Activated CD4-positive, alpha-beta memory T cell treated with anti-CD3 and anti-CD28 coated beads for 36 hours (primary cell): ENCODE data around the gene CEP83. TPM values are rescaled to one million over a fixed set of nuclear protein-coding genes. Genes with fewer than 3 reads are reported as not detected.

Experiments
- CTCF ChIA-PET: fragments of 350-600 bp; sonication (Branson Sonifier 250); formaldehyde crosslinking; loops from one replicate; lab custom pipeline; 2021; ENCODE audit warnings: antibody characterized with exemption, inconsistent platforms; lab: Charles Lee
- POLR2A ChIA-PET: fragments of 350-600 bp; sonication (Branson Sonifier 250); formaldehyde crosslinking; loops from one replicate; lab custom pipeline; 2021; ENCODE audit warnings: antibody characterized with exemption; lab: Charles Lee
- DNase-seq: peaks from one replicate; pipeline ENCODE4 v3.0.0-alpha.2; 2020
- H3K27ac Mint-ChIP-seq: one replicate; pipeline ENCODE4 v1.8.0; 2021; ENCODE audit warnings: mixed read lengths
- H3K27me3 Mint-ChIP-seq: one replicate; pipeline ENCODE4 v1.8.0; 2021; ENCODE audit warnings: mixed read lengths
- H3K36me3 Mint-ChIP-seq: one replicate; pipeline ENCODE4 v1.8.0; 2021; ENCODE audit warnings: mixed read lengths
- H3K4me1 Mint-ChIP-seq: one replicate; pipeline ENCODE4 v1.8.0; 2021; ENCODE audit warnings: low read depth, mixed read lengths
- H3K4me3 Mint-ChIP-seq: one replicate; pipeline ENCODE4 v1.8.0; 2021; ENCODE audit warnings: mild to moderate bottlenecking, mixed read lengths
- H3K9me3 Mint-ChIP-seq: one replicate; pipeline ENCODE4 v1.8.0; 2021; ENCODE audit warnings: mixed read lengths
- intact Hi-C: fragments of 100-400 bp; cut with micrococcal nuclease; formaldehyde crosslinking; loops from one replicate; pipeline ENCODE4 v1.15.1; 2023
- total RNA-seq, 2 experiments: library from RNA; stranded (reverse); gene quantifications; one replicate each; pipeline ENCODE4 v1.2.3, GENCODE V29; 2021

Gene CEP83
- total RNA-seq, 2 experiments from 2014 or later = 23.4 TPM

DNA sequence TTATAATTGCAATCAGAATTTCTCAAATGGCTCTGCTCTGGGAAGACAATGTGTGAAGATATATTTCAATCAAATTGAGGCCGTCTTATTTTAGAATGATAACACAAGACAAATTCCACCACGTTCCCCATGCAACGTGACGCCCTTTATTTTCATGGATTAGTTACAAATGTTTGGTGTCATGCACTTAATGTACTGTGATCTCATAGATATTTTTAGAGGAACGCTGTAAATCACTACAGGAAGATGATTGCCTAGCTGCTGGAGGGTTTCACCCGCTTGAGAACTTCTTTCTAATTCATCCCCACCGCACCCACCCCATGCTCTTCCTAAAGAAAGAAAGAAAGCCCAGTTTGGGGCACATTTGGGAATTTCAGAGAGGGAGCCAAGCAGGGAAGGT is 194.1 kb downstream of the CEP83 start:
- no peaks in the 10 kb centered on the region for H3K27me3 Mint-ChIP-seq
- ChIA-PET POLR2A (no interaction called here), CTCF (interaction anchor here (0.7 kb wide), 1 partner anchor 117 kb away, joined by 3 read pairs; no protein-coding TSS in a partner anchor)
- H3K4me3 Mint-ChIP-seq = no peak overlapping the region
- DNase-seq = no peak
- H3K36me3 Mint-ChIP-seq = peaks cover 23% of the 10 kb centered on the region
- no peaks in the 10 kb centered on the region for H3K9me3 Mint-ChIP-seq
- intact Hi-C loops = loop anchor here (10.0 kb wide), 1 partner anchor 821 kb away; the partner anchor contains the start of gene UBE2N
- H3K4me1 Mint-ChIP-seq = peaks cover 57% of the 10 kb centered on the region
- no peak overlapping the region for H3K27ac Mint-ChIP-seq

DNA sequence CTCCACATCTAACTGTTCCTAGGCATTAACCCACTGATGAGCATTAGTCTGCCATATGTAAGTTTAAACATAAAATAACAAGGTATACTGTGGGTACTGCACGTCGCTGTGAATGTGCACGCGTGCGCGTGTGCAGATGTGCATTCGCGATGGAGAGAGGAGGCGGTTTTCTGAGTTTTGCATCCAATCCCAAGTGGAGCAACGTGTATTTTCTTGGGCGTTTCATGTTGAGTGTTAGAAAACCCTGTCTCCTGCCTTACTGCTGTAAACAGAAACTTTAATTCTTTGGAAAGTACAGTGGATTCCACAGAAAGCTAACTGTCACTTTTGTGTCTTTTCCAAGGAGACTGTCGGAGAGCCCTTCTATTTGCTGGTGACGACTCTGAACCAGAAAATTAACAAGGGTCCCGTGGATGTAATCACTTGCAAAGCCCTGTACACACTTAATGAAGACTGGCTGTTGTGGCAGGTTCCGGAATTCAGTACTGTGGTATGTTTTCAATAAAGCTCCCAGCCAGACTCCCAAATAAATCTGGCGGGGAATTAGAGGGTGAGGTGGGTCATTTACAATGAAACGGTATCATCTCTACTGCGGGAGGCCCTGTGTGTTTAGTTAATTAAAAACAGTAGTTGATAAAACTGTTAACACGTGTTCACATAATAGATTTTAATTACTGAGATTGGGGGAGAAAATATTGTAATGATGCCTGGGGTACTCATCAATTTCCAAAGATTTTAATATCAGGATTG is 194.8 kb downstream of the CEP83 start:
- no peaks in the 10 kb centered on the region for H3K27me3 Mint-ChIP-seq
- CTCF ChIA-PET = no interaction called here

DNA sequence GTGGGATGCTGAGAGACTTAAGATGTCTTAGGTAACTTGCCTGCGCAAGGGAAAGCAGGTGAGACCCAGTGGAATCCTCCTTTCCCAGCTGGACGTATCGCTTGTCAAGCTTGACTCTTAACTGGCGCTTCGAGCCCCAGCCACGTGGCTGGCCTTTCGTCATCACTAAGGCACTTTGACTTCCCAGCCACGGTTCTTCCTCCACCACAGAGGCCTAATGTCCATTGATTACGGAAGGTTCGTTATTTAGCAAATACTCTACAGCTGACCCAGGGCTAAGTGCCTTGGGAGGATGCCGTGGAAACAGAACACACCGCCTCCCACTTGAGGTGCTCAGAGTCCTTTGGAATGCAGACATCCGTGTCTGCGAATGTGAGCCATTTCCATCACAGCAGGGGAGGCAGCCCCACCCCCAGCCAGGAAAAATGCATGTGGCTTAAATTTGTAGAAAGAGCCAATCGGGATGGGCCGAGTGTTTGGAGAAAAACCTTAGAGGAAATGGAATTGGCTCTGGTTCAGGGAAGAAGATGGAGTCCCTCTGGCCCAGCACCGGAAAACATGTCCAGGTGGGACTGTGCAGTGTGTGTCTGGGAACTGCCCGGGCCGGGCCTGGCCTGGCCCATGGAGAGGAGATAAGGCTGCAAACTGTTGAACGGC is 195.6 kb downstream of the CEP83 start:
- intact Hi-C loops = loop anchor here (2.0 to 10.0 kb wide), 6 partner anchors 19 to 819 kb away; partner anchors contain the start of gene UBE2N
- Mint-ChIP-seq H3K9me3 (no peaks in the 10 kb centered on the region), H3K4me3 (no peak overlapping the region), H3K36me3 (peaks cover 23% of the 10 kb centered on the region), H3K27me3 (no peaks in the 10 kb centered on the region), H3K27ac (no peak overlapping the region), H3K4me1 (peaks cover 45% of the 10 kb centered on the region)
- CTCF ChIA-PET = interaction anchor here (1.2 kb wide), 1 partner anchor 56 kb away, joined by 3 read pairs; no protein-coding TSS in a partner anchor
- POLR2A ChIA-PET = interaction anchor here (0.9 kb wide), 1 partner anchor 116 kb away, joined by 3 read pairs; the partner anchor contains the start of gene PLXNC1
- DNase-seq = no peak

More for the DNA sequence above, 194.8 kb downstream of the CEP83 start:
- Mint-ChIP-seq H3K4me1 (peaks cover 51% of the 10 kb centered on the region), H3K4me3 (no peak overlapping the region), H3K27ac (no peak overlapping the region), H3K9me3 (no peaks in the 10 kb centered on the region), H3K36me3 (peaks cover 23% of the 10 kb centered on the region)
- POLR2A ChIA-PET = no interaction called here
- no peak for DNase-seq
- intact Hi-C loops = loop anchor here (10.0 kb wide), 1 partner anchor 820 kb away; the partner anchor contains the start of gene UBE2N

DNA sequence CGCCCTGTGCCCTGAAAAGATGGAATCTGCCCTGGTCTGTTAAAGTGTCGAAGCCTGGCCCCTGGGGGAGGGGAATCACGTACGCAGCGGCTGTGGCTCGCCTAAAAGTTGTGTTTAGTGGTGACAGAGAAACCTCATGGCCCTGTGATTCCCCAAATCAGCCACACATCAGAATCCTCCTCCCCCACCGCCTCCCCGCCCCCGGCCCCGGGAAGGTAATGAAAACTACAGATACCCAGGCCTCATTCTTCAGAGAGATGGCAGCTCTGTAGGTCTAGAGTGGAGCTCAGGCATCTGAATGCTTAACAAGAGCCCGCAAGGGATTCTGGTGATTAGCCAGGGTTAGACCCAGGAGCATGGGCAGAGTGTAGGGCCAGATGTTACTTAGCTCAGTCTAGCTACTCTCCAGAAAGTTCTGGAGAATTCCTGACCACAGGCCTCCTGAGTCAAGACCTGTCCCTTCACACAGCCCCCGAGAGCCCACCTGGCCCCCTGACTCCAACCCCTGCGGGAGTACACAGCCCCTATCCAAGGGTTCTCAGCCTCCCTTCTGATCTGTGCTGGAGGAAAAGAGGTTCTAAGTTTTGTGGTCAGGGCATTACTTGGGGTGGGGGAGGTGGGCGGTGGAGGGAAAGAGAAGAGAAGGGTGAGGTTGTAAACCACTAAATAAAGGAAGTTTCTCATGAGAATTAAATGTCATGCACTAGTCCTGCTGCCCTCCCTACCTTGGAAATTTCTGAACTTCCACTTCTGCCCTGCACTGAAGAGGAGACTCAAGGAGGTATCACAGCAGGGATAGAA is 196.5 kb downstream of the CEP83 start:
- Mint-ChIP-seq H3K27ac (peak overlapping the region; percentile 98), H3K9me3 (no peaks in the 10 kb centered on the region), H3K4me1 (peaks cover 45% of the 10 kb centered on the region), H3K27me3 (no peaks in the 10 kb centered on the region), H3K4me3 (peak overlapping the region; percentile 88), H3K36me3 (peaks cover 21% of the 10 kb centered on the region)
- DNase-seq = peak; percentile 83
- CTCF ChIA-PET = interaction anchor here (0.6 to 1.2 kb wide), 3 partner anchors 42 to 1692 kb away, joined by 3 read pairs; no protein-coding TSS in a partner anchor
- intact Hi-C loops = loop anchor here (2.0 to 10.0 kb wide), 6 partner anchors 18 to 818 kb away; partner anchors contain the start of gene UBE2N
- POLR2A ChIA-PET = interaction anchor here (0.9 to 1.9 kb wide), 4 partner anchors 55 to 194 kb away, joined by 3 to 10 read pairs (median 3); partner anchors contain the start of gene PLXNC1

DNA sequence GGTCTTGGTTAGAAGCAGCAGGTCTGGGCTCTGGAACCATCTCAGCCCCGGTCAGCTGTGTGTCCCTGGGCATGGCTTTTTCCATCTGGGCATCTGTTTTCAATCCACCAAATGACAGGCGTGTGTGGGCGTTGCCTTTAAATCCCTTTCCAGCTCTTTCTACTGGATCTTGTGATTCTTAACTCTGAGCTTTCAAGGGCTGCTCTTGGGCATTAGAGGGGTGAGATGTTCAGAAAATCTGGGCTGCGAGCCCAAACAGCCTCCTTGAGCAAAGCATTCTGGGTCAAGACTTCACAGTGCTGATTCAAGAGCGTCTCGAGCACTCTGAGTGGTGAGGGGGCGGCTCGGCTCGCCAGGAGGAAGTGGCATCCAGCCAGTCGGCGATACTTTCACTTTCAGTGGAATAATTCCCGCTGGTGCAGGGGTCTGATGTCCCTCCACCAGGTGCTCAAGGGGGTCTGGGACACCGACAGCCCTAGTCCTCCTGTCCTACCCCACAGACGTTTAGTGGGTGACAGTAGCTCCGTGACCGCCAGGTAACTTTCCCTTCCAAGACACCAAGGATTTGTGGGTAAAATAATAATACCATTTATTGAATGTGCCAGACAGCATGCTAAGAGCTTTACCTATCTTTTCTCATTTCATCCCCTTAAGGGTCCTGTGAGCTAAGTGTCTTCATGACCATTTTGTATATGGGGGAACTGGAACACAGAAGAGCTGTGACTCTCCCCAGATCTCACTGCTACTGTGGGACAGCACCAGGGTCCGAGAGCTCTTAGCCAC is 197.2 kb downstream of the CEP83 start:
- H3K4me3 Mint-ChIP-seq = peak overlapping the region; percentile 88
- H3K27me3 Mint-ChIP-seq = no peaks in the 10 kb centered on the region
- ChIA-PET POLR2A (interaction anchor here (1.0 to 1.9 kb wide), 3 partner anchors 54 to 195 kb away, joined by 3 to 10 read pairs (median 3); no protein-coding TSS in a partner anchor), CTCF (interaction anchor here (0.6 to 1.2 kb wide), 3 partner anchors 43 to 96 kb away, joined by 3 read pairs; no protein-coding TSS in a partner anchor)
- H3K27ac Mint-ChIP-seq = peak overlapping the region; percentile 98
- H3K4me1 Mint-ChIP-seq = peaks cover 37% of the 10 kb centered on the region
- DNase-seq = peak; percentile 85
- intact Hi-C loops = loop anchor here (1.0 to 10.0 kb wide), 8 partner anchors 18 to 818 kb away; partner anchors contain the start of genes PLXNC1 and UBE2N
- H3K9me3 Mint-ChIP-seq = no peaks in the 10 kb centered on the region
- H3K36me3 Mint-ChIP-seq = peaks cover 19% of the 10 kb centered on the region

DNA sequence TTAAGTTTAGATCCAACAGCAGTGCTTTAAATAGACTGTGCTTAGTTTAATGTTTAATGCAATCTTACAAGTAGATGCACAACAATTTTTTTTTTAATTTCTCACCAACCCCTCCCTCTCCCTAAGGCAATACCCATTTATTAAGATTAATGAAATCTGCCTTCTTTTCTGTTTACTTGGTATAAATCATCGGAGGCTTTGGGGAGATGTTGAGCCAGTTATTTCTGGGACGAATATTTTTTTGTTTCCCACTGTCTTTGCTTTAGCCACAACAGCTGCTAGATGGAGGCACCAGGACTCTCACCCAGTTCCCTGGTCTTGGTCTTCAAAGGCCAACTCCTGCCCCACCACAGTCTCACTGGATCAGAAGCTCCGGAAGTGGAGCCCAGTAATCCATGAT is 197.9 kb downstream of the CEP83 start:
- Mint-ChIP-seq H3K27me3 (no peaks in the 10 kb centered on the region), H3K4me1 (peaks cover 32% of the 10 kb centered on the region), H3K27ac (peak overlapping the region; percentile 45), H3K4me3 (peak overlapping the region; percentile 88), H3K9me3 (no peaks in the 10 kb centered on the region), H3K36me3 (peaks cover 16% of the 10 kb centered on the region)
- POLR2A ChIA-PET = interaction anchor here (1.9 kb wide), 1 partner anchor 53 kb away, joined by 10 read pairs; no protein-coding TSS in a partner anchor
- intact Hi-C loops = loop anchor here (1.0 to 10.0 kb wide), 8 partner anchors 17 to 817 kb away; partner anchors contain the start of genes PLXNC1 and UBE2N
- DNase-seq = no peak
- CTCF ChIA-PET = no interaction called here

DNA sequence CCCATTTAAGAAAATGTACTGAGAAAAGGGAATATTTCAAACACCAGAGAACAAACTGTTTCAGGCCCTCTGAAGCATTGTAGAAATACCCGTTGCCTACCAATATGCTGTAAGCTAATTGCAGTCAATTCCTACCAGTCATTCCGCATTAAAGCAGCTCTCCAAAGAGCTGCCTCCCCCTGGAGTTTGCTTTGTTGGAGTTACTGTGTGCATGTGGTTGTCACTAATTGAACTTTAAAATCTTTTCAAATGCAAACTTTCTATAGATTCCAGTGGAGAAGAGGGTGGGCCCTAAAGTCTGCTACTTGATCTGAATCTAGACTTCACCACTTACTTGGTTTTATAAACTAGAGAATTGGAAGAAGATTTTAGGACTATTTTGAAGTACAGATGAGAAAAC is 198.5 kb downstream of the CEP83 start:
- no peak overlapping the region for H3K4me3 Mint-ChIP-seq
- POLR2A ChIA-PET = no interaction called here
- H3K9me3 Mint-ChIP-seq = no peaks in the 10 kb centered on the region
- peaks cover 31% of the 10 kb centered on the region for H3K4me1 Mint-ChIP-seq
- H3K36me3 Mint-ChIP-seq = peaks cover 17% of the 10 kb centered on the region
- CTCF ChIA-PET = no interaction called here
- intact Hi-C loops = loop anchor here (10.0 kb wide), 1 partner anchor 816 kb away; the partner anchor contains the start of gene UBE2N
- no peak overlapping the region for H3K27ac Mint-ChIP-seq
- no peaks in the 10 kb centered on the region for H3K27me3 Mint-ChIP-seq
- no peak for DNase-seq

DNA sequence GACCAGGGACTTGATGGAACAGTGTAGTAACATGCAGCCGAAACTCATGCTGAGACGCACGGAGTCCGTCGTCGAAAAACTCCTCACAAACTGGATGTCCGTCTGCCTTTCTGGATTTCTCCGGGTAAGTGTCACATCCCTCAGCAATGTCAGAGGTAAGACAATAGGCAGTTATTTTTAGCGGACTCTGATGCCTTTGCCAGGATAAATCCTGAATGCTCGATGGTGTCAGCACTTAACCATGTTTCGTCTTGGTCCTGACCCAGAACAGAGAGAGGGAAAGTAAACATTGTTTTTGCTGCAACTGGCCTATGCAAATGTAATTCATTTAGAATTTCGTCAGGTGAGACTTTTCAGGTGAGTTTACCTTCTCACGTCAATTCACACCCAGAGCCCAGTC is 198.9 kb downstream of the CEP83 start:
- no peak overlapping the region for H3K27ac Mint-ChIP-seq
- H3K27me3 Mint-ChIP-seq = no peaks in the 10 kb centered on the region
- peaks cover 17% of the 10 kb centered on the region for H3K36me3 Mint-ChIP-seq
- intact Hi-C loops = loop anchor here (10.0 kb wide), 1 partner anchor 816 kb away; the partner anchor contains the start of gene UBE2N
- DNase-seq = no peak
- peaks cover 31% of the 10 kb centered on the region for H3K4me1 Mint-ChIP-seq
- ChIA-PET POLR2A (interaction anchor here (0.6 kb wide), 1 partner anchor 52 kb away, joined by 3 read pairs; no protein-coding TSS in a partner anchor), CTCF (no interaction called here)
- H3K4me3 Mint-ChIP-seq = no peak overlapping the region
- no peaks in the 10 kb centered on the region for H3K9me3 Mint-ChIP-seq

DNA sequence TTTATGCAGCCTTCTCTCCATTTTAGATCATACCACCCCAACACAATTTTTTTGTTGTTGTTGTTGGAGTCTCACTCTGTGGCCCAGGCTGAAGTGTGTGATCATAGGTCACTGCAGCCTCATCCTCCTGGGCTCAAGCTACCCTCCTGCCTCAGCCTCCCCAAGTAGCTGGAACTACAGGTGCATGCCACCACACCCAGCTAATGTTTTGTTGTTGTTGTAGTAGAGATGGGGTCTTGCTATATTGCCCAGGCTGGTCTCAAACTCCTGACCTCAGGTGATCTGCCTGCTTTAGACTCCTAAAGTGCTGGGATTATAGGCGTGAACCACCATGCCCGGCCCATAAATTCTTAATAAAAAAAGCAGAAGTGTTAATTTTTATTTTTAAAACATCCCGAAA is 199.7 kb downstream of the CEP83 start:
- intact Hi-C loops = loop anchor here (10.0 kb wide), 1 partner anchor 815 kb away; the partner anchor contains the start of gene UBE2N
- Mint-ChIP-seq H3K4me1 (peaks cover 31% of the 10 kb centered on the region), H3K27ac (no peak overlapping the region), H3K4me3 (no peak overlapping the region), H3K9me3 (no peaks in the 10 kb centered on the region), H3K27me3 (no peaks in the 10 kb centered on the region), H3K36me3 (peaks cover 14% of the 10 kb centered on the region)
- CTCF ChIA-PET = no interaction called here
- DNase-seq = no peak
- POLR2A ChIA-PET = no interaction called here

DNA sequence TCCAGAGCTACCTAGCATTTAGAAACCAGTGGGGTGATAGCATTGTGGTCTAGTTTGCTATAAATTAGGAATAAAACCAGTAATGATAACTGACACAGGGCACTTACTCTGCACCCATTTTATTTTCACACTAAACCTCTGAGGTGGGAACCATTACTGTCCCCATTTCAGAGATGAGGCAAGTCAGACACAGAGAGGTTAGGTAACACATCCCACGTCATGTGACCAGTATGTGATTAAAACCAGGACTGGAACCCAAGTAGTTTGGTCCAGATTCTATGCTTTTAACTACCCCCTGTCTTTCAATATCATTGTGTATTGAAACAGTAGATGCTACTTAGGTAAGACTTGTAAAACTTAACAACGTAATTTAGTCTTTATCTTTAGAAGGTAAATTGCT is 201.1 kb downstream of the CEP83 start:
- ChIA-PET CTCF (no interaction called here), POLR2A (no interaction called here)
- Mint-ChIP-seq H3K9me3 (no peaks in the 10 kb centered on the region), H3K27ac (no peak overlapping the region), H3K27me3 (no peaks in the 10 kb centered on the region), H3K4me1 (peaks cover 28% of the 10 kb centered on the region), H3K36me3 (peaks cover 16% of the 10 kb centered on the region), H3K4me3 (no peak overlapping the region)
- intact Hi-C loops = loop anchor here (1.0 kb wide), 1 partner anchor 84 kb away; no protein-coding TSS in a partner anchor
- peak; percentile 26 for DNase-seq
